SK-N-SH (cell line): Measurements from ENCODE around the gene DNAL4. TPM values are rescaled to one million over a fixed set of nuclear protein-coding genes. Genes with fewer than 3 reads are reported as not detected.

Source experiments
- CTCF ChIA-PET: fragments of 300-600, 350-600 bp; formaldehyde crosslinking; extraction: SDS; loops from one replicate; lab custom pipeline; 2021; lab: Yijun Ruan, JAX
- POLR2A ChIA-PET: fragments of 350-600 bp; sonication (Branson Sonifier 250); formaldehyde crosslinking; extraction: SDS; loops from one replicate; lab custom pipeline; 2020; ENCODE audit warnings: antibody characterized with exemption, inconsistent platforms; lab: Yijun Ruan, JAX
- DNase-seq: peaks from one replicate; pipeline ENCODE4 v3.0.0; 2012
- H2AFZ ChIP-seq: fragments of 200-600 bp; sonication (generic); 2 replicates; pipeline ENCODE4 v1.8.1; 2016; ENCODE audit warnings: antibody characterized with exemption, mild to moderate bottlenecking, low read depth
- H3F3A ChIP-seq: fragments of 200-600 bp; sonication (generic); replicated peaks from 2 replicates; pipeline ENCODE3; 2016; ENCODE audit warnings: antibody characterized with exemption, mild to moderate bottlenecking; ENCODE audit not compliant: insufficient read depth
- H3K27ac ChIP-seq, 2 experiments: fragments of 200-500 bp in 1 of 2; fragments of 200-600 bp in 1 of 2; sonication (Bioruptor generic) in 1 of 2; sonication (generic), shearing (Covaris generic) in 1 of 2; 2 replicates each; pipeline versions ENCODE4 v1.5.1 to v1.6.1; 2014 to 2016; ENCODE audit warnings: low read depth in 2 of 2, inconsistent platforms in 1 of 2, low read length in 1 of 2, mild to moderate bottlenecking in 1 of 2, mixed read lengths in 1 of 2
- H3K27me3 ChIP-seq: fragments of 200-600 bp; sonication (generic), shearing (Covaris generic); 2 replicates; pipeline ENCODE4 v1.6.1; 2016; ENCODE audit warnings: mixed run types; ENCODE audit not compliant: insufficient read depth
- H3K36me3 ChIP-seq, 2 experiments: fragments of 200-500 bp in 1 of 2; fragments of 200-600 bp in 1 of 2; sonication (Bioruptor generic) in 1 of 2; sonication (generic) in 1 of 2; replicated peaks in 1 of 2; 2 replicates each; pipeline versions ENCODE3 to v1.5.1; 2014 to 2016; ENCODE audit warnings: low read length in 1 of 2, mild to moderate bottlenecking in 1 of 2; ENCODE audit not compliant: insufficient read depth in 2 of 2, control insufficient read depth in 1 of 2
- H3K4me1 ChIP-seq, 2 experiments: fragments of 200-500 bp in 1 of 2; fragments of 200-600 bp in 1 of 2; sonication (Bioruptor generic) in 1 of 2; sonication (generic), shearing (Covaris generic) in 1 of 2; 2 replicates each; pipeline versions ENCODE4 v1.5.1 to v1.6.1; 2014 to 2016; ENCODE audit warnings: low read depth in 1 of 2, low read length in 1 of 2, mixed run types in 1 of 2; ENCODE audit not compliant: insufficient read depth in 2 of 2, control insufficient read depth in 1 of 2
- H3K4me2 ChIP-seq: fragments of 200-600 bp; sonication (generic), shearing (Covaris generic); 2 replicates; pipeline ENCODE4 v1.6.1; 2017; ENCODE audit warnings: mixed run types
- H3K4me3 ChIP-seq, 2 experiments: fragments of 200-500 bp in 1 of 2; fragments of 200-600 bp in 1 of 2; sonication (Bioruptor generic) in 1 of 2; sonication (generic), shearing (Covaris generic) in 1 of 2; 2 replicates each; pipeline versions ENCODE4 v1.5.1 to v1.8.1; 2014 to 2016; ENCODE audit warnings: low read depth in 2 of 2, inconsistent platforms in 1 of 2, low read length in 1 of 2, mild to moderate bottlenecking in 1 of 2, mixed read lengths in 1 of 2, moderate library complexity in 1 of 2
- H3K79me2 ChIP-seq: fragments of 200-600 bp; sonication (generic); 2 replicates; pipeline ENCODE4 v1.8.1; 2017; ENCODE audit warnings: mild to moderate bottlenecking; ENCODE audit not compliant: insufficient read depth
- H3K9ac ChIP-seq: fragments of 200-600 bp; sonication (generic); 2 replicates; pipeline ENCODE4 v1.6.1; 2017; ENCODE audit warnings: mixed run types
- H3K9me2 ChIP-seq: fragments of 200-600 bp; sonication (generic); 2 replicates; pipeline ENCODE4 v1.6.1; 2017; ENCODE audit warnings: mixed run types
- H3K9me3 ChIP-seq: fragments of 200-600 bp; sonication (generic); 2 replicates; pipeline ENCODE4 v1.6.1; 2017; ENCODE audit warnings: mixed run types, mild to moderate bottlenecking, moderate library complexity
- H4K20me1 ChIP-seq: fragments of 200-600 bp; sonication (generic); 2 replicates; pipeline ENCODE4 v1.6.1; 2017; ENCODE audit warnings: mild to moderate bottlenecking, mixed run types; ENCODE audit not compliant: insufficient read depth
- ELF1 ChIP-seq: IDR thresholded peaks from 2 replicates; pipeline ENCODE4 v1.4.0; 2012
- EP300 ChIP-seq, 2 experiments: IDR thresholded peaks; 2 replicates each; pipeline versions ENCODE4 v1.4.0 to v1.6.1; 2012; ENCODE audit warnings: borderline replicate concordance in 1 of 2, low read depth in 1 of 2, low read length in 1 of 2
- EZH2phosphoT487 ChIP-seq: fragments of 200-600 bp; sonication (generic); IDR thresholded peaks from 2 replicates; pipeline ENCODE4 v1.6.1; 2017; ENCODE audit warnings: low read depth, mixed run types, mild to moderate bottlenecking, antibody characterized with exemption, moderate library complexity, borderline replicate concordance
- FOXJ3 ChIP-seq: sonication (generic); formaldehyde crosslinking; IDR thresholded peaks from 2 replicates; pipeline ENCODE4 v1.5.1; 2020; ENCODE audit warnings: mild to moderate bottlenecking, missing genetic modification reagents
- FOXM1 ChIP-seq: IDR thresholded peaks from 2 replicates; pipeline ENCODE4 v1.4.0; 2012; ENCODE audit warnings: low read depth, mild to moderate bottlenecking
- GABPA ChIP-seq: IDR thresholded peaks from 2 replicates; pipeline ENCODE4 v1.4.0; 2012; ENCODE audit warnings: low read depth, mild to moderate bottlenecking
- GATA2 ChIP-seq: sonication (generic); formaldehyde crosslinking; IDR thresholded peaks from 2 replicates; pipeline ENCODE4 v1.5.0; 2020; ENCODE audit warnings: mild to moderate bottlenecking, missing genetic modification reagents
- JUND ChIP-seq: IDR thresholded peaks from 2 replicates; pipeline ENCODE4 v1.4.0; 2012
- NFIC ChIP-seq: IDR thresholded peaks from 2 replicates; pipeline ENCODE4 v1.4.0; 2012; ENCODE audit warnings: borderline replicate concordance
- POLR2AphosphoS5 ChIP-seq: IDR thresholded peaks from 2 replicates; pipeline ENCODE4 v1.6.1; 2012; ENCODE audit warnings: low read depth, low read length
- RAD21 ChIP-seq: IDR thresholded peaks from 2 replicates; pipeline ENCODE4 v1.6.1; 2012; ENCODE audit warnings: mild to moderate bottlenecking, low read length
- RCOR1 ChIP-seq: fragments of 150-350 bp; IDR thresholded peaks from 2 replicates; pipeline ENCODE4 v1.6.1; 2017; ENCODE audit warnings: antibody characterized with exemption, low read length
- REST ChIP-seq: IDR thresholded peaks from 2 replicates; pipeline ENCODE4 v1.6.1; 2012; ENCODE audit warnings: mild to moderate bottlenecking, low read depth, low read length, moderate library complexity
- RFX5 ChIP-seq: IDR thresholded peaks from 2 replicates; pipeline ENCODE4 v1.6.1; 2012; ENCODE audit warnings: mild to moderate bottlenecking, improper control_type of control experiment, low read length
- RXRA ChIP-seq: IDR thresholded peaks from 2 replicates; pipeline ENCODE4 v1.4.0; 2012; ENCODE audit warnings: low read depth, mild to moderate bottlenecking, borderline replicate concordance
- SMC3 ChIP-seq: IDR thresholded peaks from 2 replicates; pipeline ENCODE4 v1.6.1; 2012; ENCODE audit warnings: low read depth, low read length, improper control_type of control experiment
- TCF12 ChIP-seq: IDR thresholded peaks from 2 replicates; pipeline ENCODE4 v1.4.0; 2012
- TEAD4 ChIP-seq: IDR thresholded peaks from 2 replicates; pipeline ENCODE4 v1.4.0; 2012; ENCODE audit warnings: mild to moderate bottlenecking, borderline replicate concordance; ENCODE audit not compliant: insufficient read depth
- USF1 ChIP-seq: IDR thresholded peaks from 2 replicates; pipeline ENCODE4 v1.4.0; 2012; ENCODE audit warnings: low read depth, borderline replicate concordance
- WGBS: methylation state at CpG from one replicate; pipeline ENCODE4 v1.1.6; 2017; ENCODE audit warnings: low lambda C conversion rate; 5-methylcytosine and 5-hydroxymethylcytosine counted together
- polyA plus RNA-seq, 3 experiments: library from polyadenylated mRNA; depleted of rRNA; stranded (reverse); fragments of >200 nt; gene quantifications; 2 replicates each; pipeline ENCODE4 v1.2.3, GENCODE V29; 2012
- TF ChIP-seq, protein P1 (sequence below): fragments of 150-350 bp; IDR thresholded peaks from 2 replicates; pipeline ENCODE4 v1.6.1; 2016; ENCODE audit warnings: mild to moderate bottlenecking, low read depth, low read length
- TF ChIP-seq, protein P2 (sequence below): IDR thresholded peaks from 2 replicates; pipeline ENCODE4 v1.4.0; 2012; ENCODE audit warnings: low read depth, borderline replicate concordance
- TF ChIP-seq, protein P3 (sequence below): IDR thresholded peaks from 2 replicates; pipeline ENCODE4; 2012

The DNAL4 gene
- polyA plus RNA-seq, 1 of the 3 experiments (the other 2 are of a cell fraction): 15.1 TPM

- TF ChIP-seq USF1: no peak
- TF ChIP-seq FOXJ3 (CRISPR knock-in tag): no peak
- TF ChIP-seq GABPA: no peak
- no peak for TF ChIP-seq RCOR1
- TF ChIP-seq, all 33 proteins: peak for 0
Measured at GRCh38 chr22:38750638-38751037, 43.3 kb downstream of the DNAL4 start (continued).

DNA sequence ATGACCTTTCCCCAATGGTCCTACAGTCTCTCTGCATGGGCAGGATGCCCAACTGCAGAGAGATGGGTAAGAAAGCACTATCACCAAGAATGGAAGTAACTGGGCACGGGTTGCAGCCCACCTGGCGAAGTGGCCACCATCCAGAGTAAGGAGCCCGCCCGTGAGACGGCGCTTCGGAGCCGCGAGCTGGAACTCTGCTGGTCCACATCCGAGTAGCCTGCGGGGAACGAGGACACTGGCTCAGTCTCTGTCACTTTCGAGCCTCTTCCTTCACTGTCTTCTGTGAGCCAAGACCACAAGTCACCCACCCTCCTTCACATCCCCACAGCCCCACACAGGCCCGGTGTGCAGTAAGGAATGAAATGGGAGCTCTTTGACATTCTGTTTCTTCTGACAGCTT is 43.8 kb downstream of the DNAL4 start:
- H3K27me3 ChIP-seq: no peaks in the 10 kb centered on the region
- peaks cover 0 to 17% of the 10 kb centered on the region in 2 experiments; a peak in 1 of 4 replicates for H3K4me1 ChIP-seq
- ChIA-PET POLR2A (interaction anchor here (0.7 kb wide), 1 partner anchor 41 kb away, joined by 3 read pairs; no protein-coding TSS in a partner anchor), CTCF (interaction anchor here (1.5 kb wide), 1 partner anchor 17 kb away, joined by 3 read pairs; no protein-coding TSS in a partner anchor)
- peaks cover 9% of the 10 kb centered on the region for H3K79me2 ChIP-seq
- no peak for TF ChIP-seq RXRA
- no peak for TF ChIP-seq REST
- TF ChIP-seq JUND: no peak
- no peak for TF ChIP-seq RFX5
- TF ChIP-seq, protein P1, sequence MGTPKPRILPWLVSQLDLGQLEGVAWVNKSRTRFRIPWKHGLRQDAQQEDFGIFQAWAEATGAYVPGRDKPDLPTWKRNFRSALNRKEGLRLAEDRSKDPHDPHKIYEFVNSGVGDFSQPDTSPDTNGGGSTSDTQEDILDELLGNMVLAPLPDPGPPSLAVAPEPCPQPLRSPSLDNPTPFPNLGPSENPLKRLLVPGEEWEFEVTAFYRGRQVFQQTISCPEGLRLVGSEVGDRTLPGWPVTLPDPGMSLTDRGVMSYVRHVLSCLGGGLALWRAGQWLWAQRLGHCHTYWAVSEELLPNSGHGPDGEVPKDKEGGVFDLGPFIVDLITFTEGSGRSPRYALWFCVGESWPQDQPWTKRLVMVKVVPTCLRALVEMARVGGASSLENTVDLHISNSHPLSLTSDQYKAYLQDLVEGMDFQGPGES: no peak
- TF ChIP-seq POLR2AphosphoS5: no peak
- no peak for TF ChIP-seq USF1
- TF ChIP-seq SMC3: no peak
- TF ChIP-seq, protein P2, sequence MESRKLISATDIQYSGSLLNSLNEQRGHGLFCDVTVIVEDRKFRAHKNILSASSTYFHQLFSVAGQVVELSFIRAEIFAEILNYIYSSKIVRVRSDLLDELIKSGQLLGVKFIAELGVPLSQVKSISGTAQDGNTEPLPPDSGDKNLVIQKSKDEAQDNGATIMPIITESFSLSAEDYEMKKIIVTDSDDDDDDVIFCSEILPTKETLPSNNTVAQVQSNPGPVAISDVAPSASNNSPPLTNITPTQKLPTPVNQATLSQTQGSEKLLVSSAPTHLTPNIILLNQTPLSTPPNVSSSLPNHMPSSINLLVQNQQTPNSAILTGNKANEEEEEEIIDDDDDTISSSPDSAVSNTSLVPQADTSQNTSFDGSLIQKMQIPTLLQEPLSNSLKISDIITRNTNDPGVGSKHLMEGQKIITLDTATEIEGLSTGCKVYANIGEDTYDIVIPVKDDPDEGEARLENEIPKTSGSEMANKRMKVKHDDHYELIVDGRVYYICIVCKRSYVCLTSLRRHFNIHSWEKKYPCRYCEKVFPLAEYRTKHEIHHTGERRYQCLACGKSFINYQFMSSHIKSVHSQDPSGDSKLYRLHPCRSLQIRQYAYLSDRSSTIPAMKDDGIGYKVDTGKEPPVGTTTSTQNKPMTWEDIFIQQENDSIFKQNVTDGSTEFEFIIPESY: no peak
- TF ChIP-seq TCF12: no peak
- no peak for TF ChIP-seq ELF1
- TF ChIP-seq NFIC: no peak
- no peak for TF ChIP-seq EP300 (IDR thresholded peaks at IDR 0.05; ENCODE audit: borderline replicate concordance in 1 of 2, low read depth in 1 of 2, low read length in 1 of 2)
- TF ChIP-seq GATA2 (CRISPR knock-in tag): no peak
- TF ChIP-seq FOXM1: no peak
- TF ChIP-seq EZH2phosphoT487: no peak
- TF ChIP-seq RAD21: no peak
- no peak for TF ChIP-seq RCOR1
- TF ChIP-seq, protein P3, sequence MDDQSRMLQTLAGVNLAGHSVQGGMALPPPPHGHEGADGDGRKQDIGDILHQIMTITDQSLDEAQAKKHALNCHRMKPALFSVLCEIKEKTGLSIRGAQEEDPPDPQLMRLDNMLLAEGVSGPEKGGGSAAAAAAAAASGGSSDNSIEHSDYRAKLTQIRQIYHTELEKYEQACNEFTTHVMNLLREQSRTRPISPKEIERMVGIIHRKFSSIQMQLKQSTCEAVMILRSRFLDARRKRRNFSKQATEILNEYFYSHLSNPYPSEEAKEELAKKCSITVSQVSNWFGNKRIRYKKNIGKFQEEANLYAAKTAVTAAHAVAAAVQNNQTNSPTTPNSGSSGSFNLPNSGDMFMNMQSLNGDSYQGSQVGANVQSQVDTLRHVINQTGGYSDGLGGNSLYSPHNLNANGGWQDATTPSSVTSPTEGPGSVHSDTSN: no peak
- TF ChIP-seq TEAD4: no peak
- TF ChIP-seq, all 33 proteins: peak for 0
- Histone ChIP-seq H3K9me2 (no peaks in the 10 kb centered on the region), H3K9ac (no peak overlapping the region), H3F3A (no peaks in the 10 kb centered on the region), H3K36me3 (peaks cover 0 to 1% of the 10 kb centered on the region in 2 experiments), H3K4me3 (no peak overlapping the region), H3K4me2 (no peak overlapping the region), H3K27ac (no peak overlapping the region), H4K20me1 (no peaks in the 10 kb centered on the region), H2AFZ (no peak overlapping the region), H3K9me3 (no peaks in the 10 kb centered on the region)
- no peak for DNase-seq
- WGBS: 86% methylated on average over 1 of the region's 14 CpGs
